SW 1271 (cell line): ENCODE results near the gene LPIN2.
"Not testable (repeated sequence)": the region's sequence is repeated elsewhere in the genome, so short reads cannot be mapped to it uniquely, and the experiment has no call there.

Source experiments
- DNase-seq, 2 experiments: peaks; one replicate each; lab custom pipeline; 2025; lab: John Stamatoyannopoulos, UW

Gene LPIN2, protein sequence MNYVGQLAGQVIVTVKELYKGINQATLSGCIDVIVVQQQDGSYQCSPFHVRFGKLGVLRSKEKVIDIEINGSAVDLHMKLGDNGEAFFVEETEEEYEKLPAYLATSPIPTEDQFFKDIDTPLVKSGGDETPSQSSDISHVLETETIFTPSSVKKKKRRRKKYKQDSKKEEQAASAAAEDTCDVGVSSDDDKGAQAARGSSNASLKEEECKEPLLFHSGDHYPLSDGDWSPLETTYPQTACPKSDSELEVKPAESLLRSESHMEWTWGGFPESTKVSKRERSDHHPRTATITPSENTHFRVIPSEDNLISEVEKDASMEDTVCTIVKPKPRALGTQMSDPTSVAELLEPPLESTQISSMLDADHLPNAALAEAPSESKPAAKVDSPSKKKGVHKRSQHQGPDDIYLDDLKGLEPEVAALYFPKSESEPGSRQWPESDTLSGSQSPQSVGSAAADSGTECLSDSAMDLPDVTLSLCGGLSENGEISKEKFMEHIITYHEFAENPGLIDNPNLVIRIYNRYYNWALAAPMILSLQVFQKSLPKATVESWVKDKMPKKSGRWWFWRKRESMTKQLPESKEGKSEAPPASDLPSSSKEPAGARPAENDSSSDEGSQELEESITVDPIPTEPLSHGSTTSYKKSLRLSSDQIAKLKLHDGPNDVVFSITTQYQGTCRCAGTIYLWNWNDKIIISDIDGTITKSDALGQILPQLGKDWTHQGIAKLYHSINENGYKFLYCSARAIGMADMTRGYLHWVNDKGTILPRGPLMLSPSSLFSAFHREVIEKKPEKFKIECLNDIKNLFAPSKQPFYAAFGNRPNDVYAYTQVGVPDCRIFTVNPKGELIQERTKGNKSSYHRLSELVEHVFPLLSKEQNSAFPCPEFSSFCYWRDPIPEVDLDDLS

DNA sequence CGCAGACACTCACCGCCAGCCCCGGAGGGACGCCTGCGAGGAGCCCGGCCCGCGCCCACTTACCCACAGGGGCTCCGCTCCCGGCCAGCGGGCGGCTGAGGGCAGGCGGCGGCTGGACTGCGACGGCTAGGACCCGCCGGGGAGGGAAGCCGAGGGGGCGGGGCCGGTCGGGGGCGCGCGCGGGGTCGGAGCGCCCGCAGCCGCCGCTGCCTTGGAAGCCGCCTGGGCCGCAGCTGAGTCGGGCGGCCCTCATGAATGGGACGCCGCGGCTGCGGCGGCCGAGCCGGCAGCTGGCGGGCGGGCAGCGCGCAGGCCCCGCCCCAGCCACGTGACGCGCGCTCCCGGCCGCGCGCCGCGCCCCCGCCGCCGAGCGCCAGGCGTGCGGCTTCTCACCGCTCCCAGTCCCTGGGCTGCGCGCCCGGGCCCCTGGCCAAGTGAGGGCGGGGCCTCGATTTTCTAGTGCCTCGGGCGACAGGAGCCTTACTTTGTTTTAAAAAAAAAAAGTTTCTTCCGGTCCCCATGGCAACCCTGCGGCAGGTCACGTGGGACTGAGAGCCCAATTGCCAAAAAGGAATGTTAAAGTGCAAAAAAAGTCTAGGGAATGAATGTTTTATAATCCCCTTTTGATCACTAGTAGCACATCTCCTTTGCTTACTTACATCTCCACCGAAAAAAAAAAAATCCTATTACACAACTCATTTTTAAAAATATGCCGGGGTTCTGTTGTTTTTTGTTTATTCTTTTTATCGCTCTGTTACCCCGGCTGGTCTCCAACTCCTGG lies at the start of gene LPIN2:
TSS of gene LPIN2 (minus strand) at position 121 of the 781 bp plus-strand sequence. CDS start 52,304 bp downstream, outside the sequence.
- DNase-seq = peak; percentile 80 to 88

DNA sequence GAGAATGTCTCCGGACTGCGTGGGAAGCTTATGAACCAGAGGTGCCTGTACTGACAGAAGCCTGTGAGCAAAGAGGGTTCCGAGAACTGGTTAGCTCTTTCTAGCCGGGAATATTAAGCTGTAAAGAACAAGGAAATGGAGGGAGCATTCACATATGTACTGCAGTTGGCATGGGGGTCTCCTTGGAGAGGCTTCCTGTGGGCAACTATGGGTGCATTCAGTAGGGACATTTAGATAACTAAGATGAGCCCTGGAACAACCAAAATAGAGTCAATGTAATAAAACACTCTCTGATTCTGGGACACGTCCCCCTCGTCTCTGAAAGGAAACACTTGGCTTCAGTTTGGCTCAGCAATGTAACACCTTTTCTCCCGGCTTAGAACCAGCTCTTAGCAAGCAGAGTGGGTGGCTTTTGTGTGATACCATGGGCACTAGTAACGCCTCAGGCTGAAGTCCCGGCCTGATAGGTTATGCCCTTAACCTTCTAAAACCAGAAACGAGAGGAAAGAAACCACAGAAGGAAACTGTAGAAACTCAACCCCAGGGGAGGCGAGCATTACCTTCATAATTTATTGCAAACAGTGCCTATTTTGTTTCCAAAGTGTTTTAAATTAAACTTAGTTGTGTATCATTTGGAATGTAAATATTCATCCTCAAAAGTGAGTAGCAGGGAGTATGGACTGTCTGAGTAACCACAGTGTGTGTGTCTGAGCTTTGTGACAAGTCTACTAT lies 48.8 kb upstream of the LPIN2 start:
- no peak for DNase-seq

DNA sequence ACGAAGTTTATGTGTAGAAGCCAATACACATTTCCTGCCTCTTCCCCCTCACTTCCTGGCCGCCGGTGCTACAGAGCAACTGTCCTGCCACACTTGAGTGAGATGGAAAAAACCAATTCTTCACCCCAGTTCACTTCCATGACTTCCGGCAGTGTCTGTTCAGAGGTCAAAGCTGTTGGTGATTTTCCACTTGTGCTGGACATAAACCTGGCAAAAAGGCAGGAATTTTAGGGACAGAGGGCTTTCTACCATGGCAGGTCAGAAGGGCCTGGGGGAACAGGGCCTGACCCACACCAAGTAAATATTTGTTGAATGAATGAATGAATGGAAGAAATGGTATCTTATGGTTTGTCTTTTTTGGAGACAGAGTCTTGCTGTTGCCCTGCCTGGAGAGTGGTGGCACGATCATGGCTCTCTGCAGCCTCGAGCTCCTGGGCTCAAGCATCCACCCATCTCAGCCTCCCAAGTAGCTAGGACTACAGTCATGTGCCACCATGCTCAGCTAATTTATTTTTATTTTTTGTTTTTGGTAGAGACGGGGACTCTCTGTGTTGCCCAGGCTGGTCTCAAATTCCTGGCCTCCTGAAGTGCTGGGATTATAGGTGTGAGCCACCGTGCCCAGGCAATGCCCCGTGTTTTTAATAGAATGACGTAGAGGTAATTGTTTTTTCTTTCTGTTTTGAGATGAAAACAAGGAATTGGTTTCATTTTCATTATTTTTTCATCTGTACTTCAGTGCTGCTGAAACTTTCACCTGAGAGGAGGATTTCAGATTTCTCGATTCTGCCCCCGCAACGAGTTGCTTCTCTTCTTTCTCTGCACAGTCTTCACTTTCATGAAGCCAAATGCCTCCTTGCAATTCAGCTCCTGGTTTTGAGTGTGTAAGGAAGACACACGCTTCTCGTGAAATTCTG lies 48.0 kb upstream of the LPIN2 start:
- no peak for DNase-seq

DNA sequence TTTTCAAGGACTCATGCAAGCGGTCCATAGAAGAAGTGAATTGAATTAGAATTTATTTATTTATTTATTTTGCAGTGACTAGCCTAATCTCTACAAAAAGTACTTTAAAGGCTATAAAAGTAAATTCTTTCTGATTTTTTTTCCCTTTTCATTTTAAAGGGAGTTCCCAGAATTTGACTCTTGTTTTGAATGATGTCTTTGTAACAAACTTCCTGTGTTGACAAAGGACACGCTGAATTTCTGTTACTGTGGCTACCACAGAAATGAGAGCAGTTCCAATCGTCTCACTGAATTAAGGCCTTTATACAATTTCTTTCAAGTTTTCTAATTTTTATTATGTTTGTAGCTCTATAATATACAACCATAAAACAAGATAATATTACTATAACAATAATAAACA lies 46.3 kb upstream of the LPIN2 start:
- no peak for DNase-seq

DNA sequence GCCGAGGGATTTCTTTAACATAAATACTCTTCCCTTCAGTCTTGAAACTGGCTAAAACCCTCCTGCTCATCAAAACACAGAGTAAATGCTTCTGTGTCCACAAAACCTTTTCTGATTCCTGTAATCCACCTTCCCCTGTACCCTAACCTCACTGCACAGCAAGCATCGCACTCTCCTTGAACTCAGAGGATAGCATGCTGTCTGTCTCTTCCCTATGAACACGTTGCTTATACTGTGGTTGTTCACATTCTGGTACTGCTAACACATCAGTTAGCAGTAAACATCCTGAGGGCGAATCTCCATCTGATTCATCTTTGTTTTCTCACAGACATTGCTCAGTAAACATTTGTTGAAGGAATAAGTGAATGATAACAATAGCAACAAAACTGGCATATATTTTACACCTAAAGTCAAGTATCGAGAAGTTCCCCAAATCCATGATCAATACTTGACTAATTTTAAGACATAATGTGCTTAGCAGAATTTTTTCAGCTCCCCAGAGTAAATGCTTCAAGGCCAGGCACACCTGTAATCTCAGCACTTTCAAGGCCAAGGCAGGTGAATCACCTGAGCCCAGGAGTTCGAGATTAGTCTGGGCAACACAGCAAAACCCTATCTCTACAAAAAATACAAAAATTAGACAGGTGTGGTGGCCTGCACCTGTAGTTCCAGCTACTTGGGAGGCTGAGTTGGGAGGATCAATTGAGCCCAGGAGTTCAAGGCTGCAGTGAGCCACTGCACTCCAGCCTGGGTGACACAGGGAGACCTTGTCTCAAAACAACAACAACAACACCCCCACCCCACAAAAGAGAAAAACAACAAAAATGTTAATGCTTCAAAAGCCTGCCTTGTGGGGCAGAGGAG lies 45.6 kb upstream of the LPIN2 start:
- no peak for DNase-seq

DNA sequence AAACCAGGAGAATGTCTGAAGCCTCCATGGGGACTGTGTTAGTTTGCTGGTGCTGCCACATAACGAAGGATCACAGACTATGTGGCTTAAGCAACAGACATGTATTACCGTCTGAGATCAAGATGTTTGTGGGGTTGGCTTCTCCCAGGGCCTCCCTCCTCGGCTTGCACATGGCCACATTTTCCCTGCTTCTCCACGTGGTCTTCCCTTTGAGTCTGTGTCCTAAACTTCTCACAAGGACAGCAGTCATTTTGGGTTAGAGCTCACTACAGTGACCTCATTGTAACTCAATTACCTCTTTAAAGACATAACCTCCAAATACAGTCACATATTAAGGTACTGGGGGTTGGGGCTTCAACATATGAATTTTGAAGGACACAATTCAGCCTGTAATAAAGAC lies 44.6 kb upstream of the LPIN2 start:
- DNase-seq = no peak

DNA sequence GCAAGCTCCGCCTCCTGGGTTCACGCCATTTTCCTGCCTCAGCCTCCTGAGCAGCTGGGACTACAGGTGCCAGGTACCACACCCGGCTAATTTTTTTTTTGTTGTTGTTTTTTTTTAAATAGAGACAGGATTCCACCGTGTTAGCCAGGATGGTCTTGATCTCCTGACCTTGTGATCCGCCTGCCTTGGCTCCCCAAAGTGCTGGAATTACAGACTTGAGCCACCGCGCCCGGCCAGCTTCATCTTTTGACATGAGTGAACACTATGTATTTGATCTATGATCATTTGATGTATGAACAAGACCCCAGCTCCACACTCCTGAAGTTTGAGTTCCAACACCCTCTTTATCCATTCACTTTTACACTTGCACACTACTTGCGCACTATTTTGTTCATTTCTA lies 43.4 kb upstream of the LPIN2 start:
- DNase-seq = no peak

DNA sequence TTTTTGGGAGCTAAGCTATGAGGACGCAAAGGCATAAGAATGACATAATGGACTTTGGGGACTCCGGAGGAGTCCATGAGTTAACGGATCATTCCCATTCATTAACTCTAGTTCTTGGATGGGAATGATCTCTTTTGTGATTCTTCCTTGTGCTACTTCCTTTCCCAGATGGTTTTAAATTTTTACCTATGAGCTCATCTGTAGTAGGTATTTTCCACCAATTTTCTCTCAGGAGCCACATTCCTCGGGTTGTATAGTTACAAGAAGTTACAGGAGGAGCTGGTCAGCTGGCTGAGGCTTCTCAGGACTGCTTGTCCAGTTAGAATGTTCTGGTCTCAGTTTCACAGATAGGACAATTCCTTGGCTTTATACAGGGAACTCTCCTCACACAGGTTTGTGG lies 42.9 kb upstream of the LPIN2 start:
- DNase-seq = no peak

DNA sequence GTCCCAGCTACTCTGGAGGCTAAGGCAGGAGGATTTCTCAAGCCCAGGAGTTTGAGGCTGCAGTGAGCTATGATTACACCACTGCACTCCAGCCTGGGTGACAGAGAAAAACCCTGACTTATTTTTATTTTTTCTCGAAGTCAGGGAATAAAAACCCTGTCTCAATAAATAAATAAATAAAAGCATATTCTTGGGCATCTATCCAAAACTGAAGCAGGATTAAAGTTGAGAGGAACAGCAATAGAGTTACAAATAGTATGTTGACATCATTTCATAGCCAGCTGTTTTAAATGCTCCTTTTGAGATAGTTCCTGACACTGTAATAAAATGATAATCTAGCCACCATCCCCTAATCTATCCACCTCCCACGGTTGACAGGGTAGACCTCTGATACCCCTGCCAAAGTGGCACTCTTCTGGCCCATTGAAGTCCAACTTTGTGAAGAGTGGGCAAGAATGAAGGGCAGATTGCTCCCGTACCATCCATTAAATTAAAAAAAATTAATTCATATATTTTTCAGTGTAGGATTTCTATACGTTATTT lies 42.3 kb upstream of the LPIN2 start:
- DNase-seq = no peak

DNA sequence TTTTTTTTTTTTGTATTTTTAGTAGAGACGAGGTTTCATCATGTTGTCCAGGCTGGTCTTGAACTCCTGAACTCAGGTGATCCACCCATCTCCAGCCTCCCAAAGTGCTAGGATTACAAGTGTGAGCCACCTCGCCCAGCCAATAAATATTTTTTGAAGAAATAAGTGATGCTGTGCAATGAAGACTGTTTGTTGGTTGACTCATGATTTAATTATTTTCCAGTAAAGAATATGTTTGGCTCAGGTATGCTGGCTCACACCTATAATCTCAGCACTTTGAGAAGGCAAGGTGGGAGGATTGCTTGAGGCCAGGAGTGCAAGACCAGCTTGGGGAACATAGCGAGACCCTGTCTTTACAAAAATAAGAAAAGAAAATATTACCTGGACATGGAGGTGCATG lies 41.8 kb upstream of the LPIN2 start:
- DNase-seq = no peak

DNA sequence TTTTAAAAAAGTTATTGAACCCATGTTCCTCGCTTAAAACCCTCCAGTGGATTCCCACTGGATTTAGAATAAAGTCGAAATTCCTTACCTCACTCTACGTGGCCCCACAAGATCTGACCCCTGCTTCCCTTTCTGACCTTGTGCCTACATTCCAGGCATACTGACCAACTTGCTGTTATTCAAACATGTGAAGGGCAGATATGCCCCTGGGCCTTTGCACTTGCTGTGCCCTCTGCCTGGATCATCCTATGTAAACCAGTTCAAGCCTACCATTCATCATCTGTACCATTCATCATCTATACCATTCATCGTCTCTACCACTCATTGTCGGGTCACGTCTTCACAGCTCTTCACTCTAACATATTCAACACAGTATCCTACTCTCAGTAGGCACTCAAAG lies 41.3 kb upstream of the LPIN2 start:
- DNase-seq = no peak

DNA sequence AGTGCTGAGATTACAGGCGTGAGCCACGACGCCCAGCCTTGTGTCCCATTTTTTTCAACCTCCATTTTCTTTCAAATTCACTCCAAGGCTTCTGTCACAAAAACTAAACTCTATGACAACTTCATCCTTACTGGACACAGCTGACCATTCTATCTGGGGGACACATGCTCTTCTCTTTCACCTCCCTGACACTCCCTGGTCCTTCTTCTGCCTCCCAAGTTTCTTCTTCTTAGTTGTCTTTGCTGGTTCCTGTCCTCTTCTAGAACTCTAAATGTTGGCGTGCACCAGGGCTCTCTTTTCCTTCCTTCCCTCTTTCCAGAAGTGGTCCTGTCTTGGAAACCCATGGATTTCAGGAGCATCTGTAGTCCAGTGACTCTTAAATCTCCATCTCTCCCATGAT lies 40.1 kb upstream of the LPIN2 start:
- no peak for DNase-seq

DNA sequence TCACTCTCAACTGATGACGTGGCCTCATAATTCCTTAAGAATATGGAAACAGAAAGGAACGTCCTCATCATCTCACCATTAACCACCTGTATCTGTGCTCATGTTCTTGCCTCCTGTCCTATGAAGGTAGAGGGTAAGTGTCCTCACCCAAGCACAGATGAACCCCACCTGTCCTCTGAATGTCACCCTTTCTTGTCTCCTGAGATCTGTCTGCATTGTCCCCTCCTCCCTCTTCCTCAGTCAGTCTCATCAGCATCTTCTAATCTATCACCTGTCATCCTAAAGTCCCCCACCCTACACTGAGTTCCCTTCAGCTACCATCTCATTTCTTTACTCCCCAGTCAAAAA lies 39.4 kb upstream of the LPIN2 start:
- DNase-seq = no peak

DNA sequence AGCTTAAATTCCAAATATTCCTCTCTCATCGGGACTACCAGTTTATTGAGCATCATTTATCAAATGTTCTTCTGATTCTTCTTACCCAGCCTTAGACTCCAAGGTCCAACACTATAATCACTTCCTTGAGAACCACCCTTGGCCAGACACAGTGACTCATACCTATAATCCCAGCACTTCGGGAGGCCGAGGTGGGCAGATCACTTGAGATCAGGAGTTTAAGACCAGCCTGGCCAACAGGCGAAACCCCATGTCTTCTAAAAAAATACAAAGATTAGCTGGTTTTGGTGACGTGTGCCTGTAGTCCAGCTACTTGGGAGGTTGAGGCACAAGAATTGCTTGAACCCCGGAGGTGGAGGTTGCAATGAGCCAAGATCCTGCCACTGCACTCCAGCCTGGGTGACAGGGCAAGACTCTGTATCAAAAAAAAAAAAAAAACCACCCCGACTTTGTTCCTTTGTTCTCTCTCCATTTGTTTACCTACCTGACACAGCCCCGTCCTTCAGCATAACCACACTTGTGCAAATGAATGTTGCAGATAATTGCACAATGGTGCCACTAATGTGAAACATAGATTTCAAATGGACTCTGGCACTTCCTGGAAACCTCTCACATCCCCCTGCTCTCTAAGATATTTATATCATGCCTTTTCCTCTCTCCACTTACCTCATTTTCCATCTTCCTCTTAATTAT lies 38.9 kb upstream of the LPIN2 start:
- no peak for DNase-seq

DNA sequence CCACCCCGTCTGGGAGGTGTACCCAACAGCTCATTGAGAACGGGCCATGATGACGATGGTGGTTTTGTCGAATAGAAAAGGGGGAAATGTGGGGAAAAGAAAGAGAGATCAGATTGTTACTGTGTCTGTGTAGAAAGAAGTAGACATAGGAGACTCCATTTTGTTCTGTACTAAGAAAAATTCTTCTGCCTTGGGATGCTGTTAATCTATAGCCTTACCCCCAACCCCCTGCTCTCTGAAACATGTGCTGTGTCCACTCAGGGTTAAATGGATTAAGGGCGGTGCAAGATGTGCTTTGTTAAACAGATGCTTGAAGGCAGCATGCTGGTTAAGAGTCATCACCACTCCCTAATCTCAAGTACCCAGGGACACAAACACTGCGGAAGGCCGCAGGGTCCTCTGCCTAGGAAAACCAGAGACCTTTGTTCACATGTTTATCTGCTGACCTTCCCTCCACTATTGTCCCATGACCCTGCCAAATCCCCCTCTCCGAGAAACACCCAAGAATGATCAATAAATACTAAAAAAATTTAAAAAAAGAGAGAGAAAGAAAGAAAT lies 37.0 kb upstream of the LPIN2 start:
- not testable (repeated sequence) for DNase-seq

DNA sequence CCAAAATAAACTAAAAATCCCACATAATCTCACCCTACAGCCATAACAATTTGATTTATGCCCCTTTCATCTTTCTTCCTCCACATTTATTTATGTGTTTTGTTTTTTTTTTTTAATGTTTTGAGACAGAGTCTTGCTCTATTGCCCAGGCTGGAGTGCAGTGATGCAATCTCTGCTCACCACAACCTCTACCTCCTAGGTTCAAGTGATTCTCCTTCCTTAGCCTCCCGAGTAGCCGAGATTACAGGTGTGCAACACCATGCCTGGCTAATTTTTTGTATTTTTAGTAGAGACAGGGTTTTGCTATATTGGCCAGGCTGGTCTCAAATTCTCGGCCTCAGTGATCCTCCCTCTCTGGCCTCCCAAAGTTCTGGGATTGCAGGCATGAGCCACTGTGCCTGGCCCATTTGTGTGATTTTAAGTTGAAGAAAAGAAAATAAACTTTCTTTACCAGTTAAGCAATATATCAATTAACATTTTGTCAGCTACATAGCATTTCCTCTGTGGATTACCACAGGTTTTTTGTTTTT lies 35.9 kb upstream of the LPIN2 start:
- DNase-seq = no peak

DNA sequence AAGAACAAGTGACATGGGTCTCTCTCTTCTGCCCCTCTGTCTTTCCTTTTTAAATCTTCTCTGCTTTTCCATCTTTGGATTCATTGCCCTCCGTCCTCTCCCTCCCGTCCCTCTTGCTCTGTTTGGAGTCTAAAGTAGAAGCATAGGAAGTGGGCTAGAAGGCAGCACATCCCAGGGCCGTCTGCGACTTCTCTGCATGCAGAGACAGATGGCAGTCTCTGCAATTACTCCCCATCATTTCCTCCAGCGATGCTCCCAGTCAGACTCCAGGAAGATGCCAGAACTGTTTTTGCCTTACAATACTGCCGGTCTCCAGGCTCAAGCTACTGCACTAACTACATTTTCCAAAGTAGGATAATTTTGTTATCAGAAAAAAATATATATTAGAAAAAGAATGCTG lies 35.2 kb upstream of the LPIN2 start:
- no peak for DNase-seq

DNA sequence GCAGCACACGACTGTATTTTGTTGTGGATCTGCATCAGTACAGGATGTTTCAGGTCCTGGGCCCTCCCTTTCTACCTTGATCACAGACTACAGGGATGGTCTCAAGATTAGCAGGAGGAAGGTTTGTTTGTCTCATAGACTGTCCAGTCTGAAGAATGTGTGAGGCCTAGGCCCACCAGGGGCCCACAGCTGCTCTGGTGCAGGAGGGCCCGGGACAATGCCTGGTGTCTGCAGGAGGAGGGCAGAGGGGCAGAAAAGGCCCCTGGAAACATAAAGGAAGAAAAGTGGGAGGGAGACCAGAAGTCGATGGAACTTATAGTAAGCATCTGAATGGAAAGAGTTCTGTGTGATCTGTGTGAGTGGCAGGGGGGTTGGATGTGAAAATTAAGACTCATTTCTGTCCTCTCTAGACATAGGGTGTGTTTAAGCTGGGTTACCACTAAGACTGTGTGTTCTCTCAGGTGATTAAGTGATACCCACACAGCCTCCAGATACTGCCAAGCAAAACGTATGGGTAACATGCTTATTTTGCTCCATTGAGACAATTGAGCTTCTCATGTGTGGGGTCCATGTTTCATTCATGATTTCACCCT lies 33.4 kb upstream of the LPIN2 start:
- no peak for DNase-seq
